Skin epidermis (tissue), 12 donors: ENCODE results near the gene NKD2.
A peak's percentile ranks its signal among the peaks of the same experiment; 100 is the strongest.
"Not testable (repeated sequence)": the region's sequence is repeated elsewhere in the genome, so short reads cannot be mapped to it uniquely, and the experiment has no call there.

Experiments used
- H3K27ac ChIP-seq, 21 experiments: fragments of 200-600 bp; sonication (generic) in 11 of 21; one replicate each; pipeline ENCODE4 v1.5.0; 2020; ENCODE audit warnings: mild to moderate bottlenecking in 3 of 21, inconsistent platforms in 2 of 21, moderate library complexity in 2 of 21
- H3K4me3 ChIP-seq, 7 experiments: fragments of 200-600 bp; sonication (generic) in 2 of 7; one replicate each; pipeline ENCODE4 v1.5.0; 2020; ENCODE audit warnings: inconsistent platforms in 2 of 7, mild to moderate bottlenecking in 2 of 7, moderate library complexity in 1 of 7

Gene NKD2

GRCh38 chr5:1010641-1011046 is 2.0 kb downstream of the NKD2 start:
- H3K4me3 ChIP-seq, result peak overlapping the region in 5 of 7 experiments; percentile 6 to 55 (median 48)
- H3K27ac ChIP-seq, result no peak overlapping the region

- peak overlapping the region in 1 of 7 experiments; percentile 10 for H3K4me3 ChIP-seq
- no peak overlapping the region for H3K27ac ChIP-seq
Observed at GRCh38 chr5:1011226-1011631, 2.6 kb downstream of the NKD2 start.

- Histone ChIP-seq H3K4me3 (peak overlapping the region in 1 of 7 experiments; percentile 10), H3K27ac (no peak overlapping the region)
Observed at GRCh38 chr5:1011741-1012312, 3.2 kb downstream of the NKD2 start.

DNA sequence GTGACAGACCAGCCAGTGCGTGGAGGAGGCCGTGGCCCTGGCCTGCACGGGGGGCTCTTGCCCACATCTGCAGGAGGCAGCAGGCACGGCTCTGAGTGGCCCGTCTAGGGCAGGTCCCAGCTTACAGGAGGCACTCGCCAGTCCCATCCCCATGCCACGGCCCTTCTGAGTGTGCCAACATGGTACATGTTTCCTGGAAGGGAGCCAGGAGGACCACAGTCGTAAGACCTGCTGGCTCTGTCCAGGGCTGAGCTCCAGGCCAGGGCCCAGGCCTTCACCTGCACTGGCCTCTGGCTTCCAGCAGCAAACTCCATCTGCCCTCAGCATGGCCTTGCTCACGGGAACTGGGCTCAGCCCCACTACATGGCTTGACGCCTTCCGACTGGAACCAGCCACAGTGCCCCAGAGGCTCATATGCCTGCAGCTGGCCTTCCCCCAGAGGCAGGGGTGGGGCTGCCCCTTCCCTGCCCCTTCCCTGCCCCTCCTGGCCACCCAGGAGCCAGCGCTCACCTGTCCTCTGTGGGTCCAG is 3.8 kb downstream of the NKD2 start:
- Histone ChIP-seq H3K27ac (no peak overlapping the region), H3K4me3 (no peak overlapping the region)

DNA sequence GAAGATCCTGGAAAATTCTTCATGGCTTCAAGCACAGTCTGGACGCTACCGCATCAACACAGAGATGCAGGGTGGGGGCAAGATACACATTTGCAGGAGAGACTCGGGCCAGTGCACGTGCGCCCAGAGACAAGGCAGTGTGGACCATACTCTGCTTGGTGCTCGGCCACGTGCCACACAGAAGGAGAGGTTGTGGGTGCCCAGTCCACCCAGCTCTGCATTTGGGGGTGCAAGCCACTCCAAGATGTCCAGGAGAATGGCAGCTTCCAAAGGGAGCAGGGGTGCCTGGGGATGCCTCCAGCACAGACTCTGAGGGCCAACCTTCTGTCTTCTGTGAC is 4.3 kb downstream of the NKD2 start:
- no peak overlapping the region for H3K4me3 ChIP-seq
- no peak overlapping the region for H3K27ac ChIP-seq

GRCh38 chr5:1013238-1013947 is 4.8 kb downstream of the NKD2 start:
- no peak overlapping the region for H3K4me3 ChIP-seq

GRCh38 chr5:1013948-1014301 is 5.3 kb downstream of the NKD2 start:
- H3K4me3 ChIP-seq, result no peak overlapping the region

More at GRCh38 chr5:1013238-1013947, 4.8 kb downstream of the NKD2 start:
- no peak overlapping the region for H3K27ac ChIP-seq

GRCh38 chr5:1014346-1014745 is 5.7 kb downstream of the NKD2 start:
- no peak overlapping the region for H3K4me3 ChIP-seq
- no peak overlapping the region for H3K27ac ChIP-seq

More at GRCh38 chr5:1013948-1014301, 5.3 kb downstream of the NKD2 start:
- no peak overlapping the region for H3K27ac ChIP-seq

DNA sequence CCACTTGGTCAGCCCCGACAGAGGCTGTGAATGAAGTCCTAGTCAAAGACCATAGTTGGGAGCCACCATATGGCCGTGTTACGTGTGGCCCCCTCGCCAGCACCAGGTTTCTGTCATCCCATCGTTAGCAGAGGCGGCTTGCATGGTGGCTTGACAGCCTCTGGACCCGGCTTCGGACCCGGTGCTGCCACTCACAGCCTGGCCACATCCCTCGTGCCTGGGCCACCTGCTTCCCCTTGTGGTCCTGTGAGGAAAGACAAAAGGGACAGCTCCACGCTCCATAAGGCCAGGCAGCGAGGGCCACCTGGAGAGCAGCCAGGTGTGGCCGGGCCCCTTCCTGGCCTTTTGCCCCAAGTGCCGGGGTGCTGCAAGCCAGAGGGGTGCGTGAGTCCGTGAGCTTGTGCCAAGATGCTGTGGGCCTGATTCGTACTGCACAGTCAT is 6.2 kb downstream of the NKD2 start:
- H3K27ac ChIP-seq, result no peak overlapping the region
- no peak overlapping the region for H3K4me3 ChIP-seq

DNA sequence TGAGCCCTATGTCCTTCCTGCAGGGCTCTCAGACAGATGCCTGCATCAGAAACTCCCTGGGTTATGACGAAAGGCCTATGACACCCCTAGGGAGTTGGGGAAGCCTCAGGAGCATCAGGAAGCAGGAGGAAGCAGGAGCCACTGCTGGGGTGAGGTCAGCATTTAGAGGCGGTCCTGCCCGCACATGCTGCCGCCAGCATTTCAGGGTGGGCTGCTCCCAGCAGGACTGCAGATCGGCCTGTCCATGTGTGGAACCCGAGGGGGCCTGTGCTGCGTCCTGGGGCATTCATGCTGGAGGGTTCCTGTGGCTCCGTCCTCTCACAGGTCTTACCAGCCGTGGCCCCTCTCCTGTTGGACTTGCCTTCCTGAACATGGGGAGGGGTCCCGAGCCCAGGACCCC is 6.9 kb downstream of the NKD2 start:
- Histone ChIP-seq H3K4me3 (no peak overlapping the region), H3K27ac (no peak overlapping the region)

DNA sequence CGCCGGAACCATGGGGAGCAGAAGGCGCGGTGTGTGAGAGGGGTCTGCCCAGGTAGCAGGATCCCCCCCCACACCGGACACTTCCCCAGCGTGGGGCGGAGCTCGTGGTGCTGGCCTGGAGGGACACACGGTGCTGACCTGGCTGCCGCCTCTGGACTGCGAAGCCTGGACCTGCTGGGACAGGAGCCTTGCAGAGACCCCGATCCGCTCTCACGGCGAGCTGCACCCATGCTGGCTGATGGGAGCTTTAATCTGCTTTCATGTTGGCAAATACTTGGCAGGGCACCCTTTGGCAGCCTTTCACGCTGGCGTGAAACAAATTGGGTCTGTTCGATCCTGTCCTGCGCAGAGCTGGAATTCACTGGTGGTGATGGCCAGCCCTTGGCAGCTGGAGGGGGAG is 7.4 kb downstream of the NKD2 start:
- Histone ChIP-seq H3K27ac (no peak overlapping the region), H3K4me3 (no peak overlapping the region)

- H3K4me3 ChIP-seq, result no peak overlapping the region
- no peak overlapping the region for H3K27ac ChIP-seq
Observed at GRCh38 chr5:1016476-1016875, 7.9 kb downstream of the NKD2 start.

GRCh38 chr5:1017056-1017455 is 8.5 kb downstream of the NKD2 start:
- H3K27ac ChIP-seq, result no peak overlapping the region
- H3K4me3 ChIP-seq, result no peak overlapping the region

- no peak overlapping the region for H3K27ac ChIP-seq
- H3K4me3 ChIP-seq, result no peak overlapping the region
Observed at GRCh38 chr5:1017691-1018455, 9.3 kb downstream of the NKD2 start.

DNA sequence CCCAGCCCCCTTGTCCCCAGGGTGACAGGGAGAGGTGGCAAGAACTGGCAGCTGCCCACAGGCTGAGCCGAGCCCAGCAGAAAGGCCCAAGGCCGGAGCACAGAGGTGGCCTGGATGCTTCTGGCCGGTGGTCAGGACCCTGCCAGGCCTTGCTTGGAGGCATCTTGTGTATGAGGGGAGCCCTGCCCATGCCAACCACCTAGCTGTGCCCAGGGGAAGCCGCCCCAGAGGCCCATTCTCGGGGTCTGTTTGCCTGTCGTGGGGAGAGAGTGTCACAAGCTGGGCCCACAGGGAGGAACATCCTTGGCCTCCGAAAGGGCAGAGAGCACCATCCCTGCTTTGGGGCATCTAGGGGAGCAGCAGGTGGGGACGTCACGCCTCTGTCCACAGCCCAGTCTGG is 10.0 kb downstream of the NKD2 start:
- H3K4me3 ChIP-seq, result no peak overlapping the region
- H3K27ac ChIP-seq, result no peak overlapping the region

DNA sequence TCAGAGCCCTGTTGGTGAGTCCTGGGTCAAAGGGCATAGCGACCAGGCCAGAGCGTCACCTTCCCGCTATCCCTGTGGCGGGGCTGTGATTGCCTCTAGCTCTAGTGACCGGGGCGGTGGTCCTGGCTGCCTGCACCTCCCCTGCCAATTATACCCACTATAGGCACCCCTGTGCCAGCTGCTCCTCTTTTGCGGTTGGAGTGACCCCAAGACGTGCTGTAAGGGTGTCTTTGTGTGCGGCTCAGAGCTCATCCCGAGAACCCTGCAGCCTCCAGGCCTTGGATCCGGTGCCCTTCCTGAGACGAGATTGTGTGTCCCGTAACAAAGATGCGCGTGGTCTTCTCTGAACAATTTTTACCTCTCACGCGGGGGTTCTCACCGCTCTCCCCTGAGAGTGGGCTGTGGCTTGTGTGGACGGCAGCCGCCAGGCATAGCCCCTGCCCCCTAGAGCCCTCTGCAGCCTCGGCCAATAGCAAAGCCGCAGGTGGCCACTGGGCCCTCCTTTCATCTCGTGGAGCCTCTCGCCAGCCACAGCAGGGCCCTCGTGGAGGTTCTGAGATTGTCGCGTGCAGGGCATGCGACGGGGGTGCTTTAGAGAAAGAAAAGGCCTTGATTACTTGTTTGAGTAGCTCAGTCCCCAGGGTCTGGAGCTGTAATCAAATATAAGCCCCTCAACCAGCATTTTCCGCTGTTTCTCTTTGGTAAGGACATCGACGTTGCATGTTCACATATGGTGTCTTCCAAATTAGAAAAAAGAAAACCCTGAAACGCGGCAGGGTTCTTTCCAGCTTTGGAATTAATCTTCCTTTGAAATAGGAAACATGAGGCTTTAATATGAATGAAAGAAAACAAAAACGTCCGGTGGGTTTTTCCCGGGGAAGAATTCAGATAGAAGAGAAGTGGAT is 10.7 kb downstream of the NKD2 start:
- no peak overlapping the region for H3K27ac ChIP-seq
- no peak overlapping the region for H3K4me3 ChIP-seq

- Histone ChIP-seq H3K27ac (no peak overlapping the region), H3K4me3 (no peak overlapping the region)
Observed at GRCh38 chr5:1020452-1020961, 11.9 kb downstream of the NKD2 start.

GRCh38 chr5:1021136-1021968 is 12.8 kb downstream of the NKD2 start:
- Histone ChIP-seq H3K27ac (no peak overlapping the region), H3K4me3 (no peak overlapping the region)

- H3K4me3 ChIP-seq, H3K27ac ChIP-seq: not testable (repeated sequence)
Observed at GRCh38 chr5:1021969-1022336, 13.4 kb downstream of the NKD2 start.
